ENCODE measurements around the gene CD55. TPM values are rescaled to one million over a fixed set of nuclear protein-coding genes. Genes with fewer than 3 reads are reported as not detected.

CD55 gene
- total and polyA plus RNA-seq, 9 donors = 12.3 to 28.9 (median 18.1) TPM

Other genes starting within 250 kb of the CD55 start
- gene C4BPB, start 232.8 kb upstream of the CD55 start, total RNA-seq = 0.27 TPM
- under 1 TPM in 7 of 8 donors, not detected in 1; 0.11 to 0.53 (median 0.37) TPM for gene C4BPB, start 232.8 kb upstream of the CD55 start, polyA plus RNA-seq (ENCODE audit: insufficient read depth in 1 of 8, insufficient read length in 8 of 8, low replicate concordance in 1 of 8)
- 0.09 TPM for gene C4BPA, start 217.4 kb upstream of the CD55 start, total RNA-seq
- gene C4BPA, start 217.4 kb upstream of the CD55 start, polyA plus RNA-seq (ENCODE audit: insufficient read depth in 1 of 8, insufficient read length in 8 of 8, low replicate concordance in 1 of 8) = under 1 TPM in 6 of 8 donors, not detected in 2; 0.09 to 0.50 (median 0.21) TPM
- gene CR2, start 132.7 kb downstream of the CD55 start, total RNA-seq = 0.04 TPM
- gene CR2, start 132.7 kb downstream of the CD55 start, polyA plus RNA-seq (ENCODE audit: insufficient read depth in 1 of 8, insufficient read length in 8 of 8, low replicate concordance in 1 of 8) = 1 to 10 TPM in 1 of 8 donors, under 1 TPM in 7; 0.04 to 1.3 (median 0.53) TPM
- gene CR1, start 174.5 kb downstream of the CD55 start, total RNA-seq = 1.5 TPM
- gene CR1, start 174.5 kb downstream of the CD55 start, polyA plus RNA-seq (ENCODE audit: insufficient read depth in 1 of 8, insufficient read length in 8 of 8, low replicate concordance in 1 of 8) = 1 to 10 TPM in 3 of 8 donors, under 1 TPM in 5; 0.50 to 1.6 (median 0.95) TPM

Data from muscle of leg (tissue), 9 donors.